GM23338 (cell line): ENCODE data around the gene GPR4.

Source experiments
- CTCF ChIP-seq, 2 experiments: fragments of 200-600 bp in 1 of 2; sonication (generic) in 1 of 2; conservative IDR thresholded peaks; 2 replicates each; pipeline versions ENCODE4 v1.5.1 to v1.6.1; 2016 to 2017; ENCODE audit warnings: antibody characterized with exemption in 2 of 2, low read depth in 2 of 2, mild to moderate bottlenecking in 2 of 2, moderate library complexity in 1 of 2
- EZH2 ChIP-seq: fragments of 200-600 bp; sonication (generic); IDR thresholded peaks from one replicate; pipeline ENCODE4 v1.8.0; 2017; ENCODE audit warnings: antibody characterized with exemption, mild to moderate bottlenecking, low read depth; ENCODE audit not compliant: unreplicated experiment
- JUNB ChIP-seq: IDR thresholded peaks from one replicate; pipeline ENCODE4 v1.6.1; 2016; ENCODE audit warnings: antibody characterized with exemption; ENCODE audit not compliant: unreplicated experiment
- POLR2AphosphoS5 ChIP-seq: IDR thresholded peaks from 2 replicates; pipeline ENCODE4 v1.6.1; 2016; ENCODE audit warnings: antibody characterized with exemption, low read depth
- REST ChIP-seq: IDR thresholded peaks from one replicate; pipeline ENCODE4 v1.6.1; 2018; ENCODE audit warnings: antibody characterized with exemption; ENCODE audit not compliant: unreplicated experiment
- STAT1 ChIP-seq: IDR thresholded peaks from one replicate; pipeline ENCODE4 v1.6.1; 2016; ENCODE audit warnings: antibody characterized with exemption; ENCODE audit not compliant: unreplicated experiment

- TF ChIP-seq EZH2: peak; percentile 38
- TF ChIP-seq CTCF (conservative IDR thresholded peaks at IDR 0.05; ENCODE audit: low read depth in 2 of 2): no peak
- TF ChIP-seq POLR2AphosphoS5: no peak
- TF ChIP-seq STAT1: no peak
- TF ChIP-seq REST: no peak
- no peak for TF ChIP-seq JUNB
These were observed 897 bp downstream of the GPR4 start for GRCh38 chr19:45601115-45601514.
